GM12874 (cell line): Measurements from ENCODE around the gene B4GALNT1.

Source experiments
- TF ChIP-seq, protein P1 (sequence below): IDR thresholded peaks from 2 replicates; pipeline ENCODE4 v1.5.1; 2011; ENCODE audit warnings: low read depth, mild to moderate bottlenecking, control low read depth, low read length, moderate library complexity; ENCODE audit not compliant: insufficient read depth

B4GALNT1 gene

DNA sequence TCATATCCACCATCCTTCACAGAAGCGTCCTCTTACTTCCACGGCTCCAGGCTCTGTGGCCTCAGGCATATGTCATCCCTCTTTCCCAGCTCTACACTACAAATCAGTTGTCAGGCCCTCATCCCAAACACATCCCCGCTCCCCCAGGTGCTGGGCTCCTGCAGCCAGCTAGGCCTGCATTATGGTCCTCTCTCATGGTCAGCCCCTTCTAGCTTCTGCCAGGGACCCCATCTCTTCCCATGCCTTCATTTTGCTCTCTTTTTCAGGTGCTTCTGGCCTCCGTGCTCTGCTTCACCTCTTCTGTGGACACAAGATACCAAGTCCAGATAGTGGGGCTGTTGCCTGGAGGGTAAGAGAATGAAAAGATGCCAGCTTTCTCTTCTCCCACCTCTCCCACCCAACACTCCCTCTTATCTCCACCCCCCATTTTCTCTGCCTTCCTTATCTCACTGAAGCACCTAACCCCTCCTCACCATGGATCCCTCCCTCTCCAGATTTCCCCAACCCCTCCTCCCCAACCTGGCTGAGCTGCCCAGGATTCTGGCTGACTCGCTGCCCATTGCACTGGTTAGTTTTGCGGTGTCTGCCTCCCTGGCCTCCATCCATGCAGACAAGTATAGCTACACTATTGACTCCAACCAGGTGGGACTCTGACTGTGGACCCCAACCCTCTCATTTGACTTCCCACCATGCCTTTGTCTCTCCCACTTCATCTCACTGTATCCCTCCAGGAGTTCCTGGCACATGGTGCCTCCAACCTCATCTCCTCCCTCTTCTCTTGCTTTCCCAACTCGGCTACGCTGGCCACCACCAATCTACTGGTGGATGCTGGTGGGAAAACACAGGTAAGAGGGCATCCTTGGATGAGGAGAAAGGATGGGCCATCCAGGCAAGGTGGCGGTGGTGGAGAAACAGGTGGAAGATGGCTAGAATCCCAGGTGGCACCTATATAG lies 10.4 kb downstream of the B4GALNT1 start:
- TF ChIP-seq, protein P1, sequence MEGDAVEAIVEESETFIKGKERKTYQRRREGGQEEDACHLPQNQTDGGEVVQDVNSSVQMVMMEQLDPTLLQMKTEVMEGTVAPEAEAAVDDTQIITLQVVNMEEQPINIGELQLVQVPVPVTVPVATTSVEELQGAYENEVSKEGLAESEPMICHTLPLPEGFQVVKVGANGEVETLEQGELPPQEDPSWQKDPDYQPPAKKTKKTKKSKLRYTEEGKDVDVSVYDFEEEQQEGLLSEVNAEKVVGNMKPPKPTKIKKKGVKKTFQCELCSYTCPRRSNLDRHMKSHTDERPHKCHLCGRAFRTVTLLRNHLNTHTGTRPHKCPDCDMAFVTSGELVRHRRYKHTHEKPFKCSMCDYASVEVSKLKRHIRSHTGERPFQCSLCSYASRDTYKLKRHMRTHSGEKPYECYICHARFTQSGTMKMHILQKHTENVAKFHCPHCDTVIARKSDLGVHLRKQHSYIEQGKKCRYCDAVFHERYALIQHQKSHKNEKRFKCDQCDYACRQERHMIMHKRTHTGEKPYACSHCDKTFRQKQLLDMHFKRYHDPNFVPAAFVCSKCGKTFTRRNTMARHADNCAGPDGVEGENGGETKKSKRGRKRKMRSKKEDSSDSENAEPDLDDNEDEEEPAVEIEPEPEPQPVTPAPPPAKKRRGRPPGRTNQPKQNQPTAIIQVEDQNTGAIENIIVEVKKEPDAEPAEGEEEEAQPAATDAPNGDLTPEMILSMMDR, result no peak

GRCh38 chr12:57621497-57622292 lies 11.3 kb downstream of the B4GALNT1 start:
- TF ChIP-seq, protein P1, result peak; percentile 92

GRCh38 chr12:57620936-57621496 lies 12.0 kb downstream of the B4GALNT1 start:
- TF ChIP-seq, protein P1, result no peak

DNA sequence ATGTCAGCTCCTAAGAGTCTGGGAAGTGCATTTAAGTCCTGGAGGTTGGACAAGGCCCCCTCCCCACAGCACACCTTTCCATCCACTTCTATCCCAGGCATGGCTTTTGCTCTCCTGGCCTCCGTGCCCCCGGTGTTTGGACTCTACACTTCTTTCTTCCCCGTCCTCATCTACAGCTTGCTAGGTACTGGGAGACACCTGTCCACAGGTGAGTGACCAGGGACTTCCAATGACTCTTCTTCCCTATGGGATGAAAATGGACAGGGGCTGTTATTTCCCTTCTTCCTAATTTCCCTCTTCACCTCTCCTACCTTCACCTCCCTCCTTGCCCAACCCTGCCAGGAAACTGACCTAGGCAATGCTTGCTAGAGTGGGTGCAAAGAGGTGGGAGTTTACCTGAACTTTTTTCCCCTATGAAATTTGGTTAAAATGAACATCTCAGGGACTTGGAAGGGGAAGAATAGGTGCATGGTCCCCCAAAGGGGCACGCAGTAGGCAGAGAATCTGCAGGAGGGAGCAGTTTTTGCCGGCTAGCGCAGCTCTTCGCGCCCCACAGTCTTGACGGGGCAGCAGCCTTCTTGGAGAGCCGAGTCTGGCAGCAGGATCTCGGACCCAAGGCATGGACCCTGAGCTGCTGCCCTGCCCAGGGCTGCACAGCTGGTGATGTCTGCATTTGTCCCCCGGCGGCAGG lies 12.6 kb downstream of the B4GALNT1 start:
- TF ChIP-seq, protein P1, result no peak

- TF ChIP-seq, protein P1, result no peak
These were observed 13.4 kb downstream of the B4GALNT1 start for GRCh38 chr12:57619434-57620244.

- TF ChIP-seq, protein P1, result no peak
These were observed 14.0 kb downstream of the B4GALNT1 start for GRCh38 chr12:57618966-57619433.
